ENCODE results near the gene ACTA2. TPM values are rescaled to one million over a fixed set of nuclear protein-coding genes. Genes with fewer than 3 reads are reported as not detected.

ACTA2 gene
- total and polyA plus RNA-seq, 2 donors (not counting 1 experiment from before 2014, with no cell fraction given) = 1.8 to 3.7 TPM

GRCh38 chr10:88906921-88907320 is 45.7 kb downstream of the ACTA2 start:
- H3K4me3 ChIP-seq (ENCODE audit: control extremely low read depth in 1 of 5, extremely low read depth in 1 of 5, insufficient read depth in 1 of 5, low read depth in 2 of 5, low read length in 4 of 5) = no peak overlapping the region
- H3K27ac Mint-ChIP-seq = no peak overlapping the region
- H4K20me1 ChIP-seq (ENCODE audit: control insufficient read depth, insufficient read depth, low read length, poor library complexity, severe bottlenecking) = no peaks in the 10 kb centered on the region
- CTCF ChIA-PET = interaction anchor here (0.8 to 4.0 kb wide), 4 partner anchors 27 to 73 kb away, joined by 3 to 32 read pairs (median 4); no protein-coding TSS in a partner anchor
- intact Hi-C loops (cut with micrococcal nuclease) = no loop called here
- H3K27ac ChIP-seq (ENCODE audit: low read length in 2 of 2) = no peak overlapping the region
- POLR2A ChIA-PET = interaction anchor here (0.6 kb wide), 1 partner anchor 25 kb away, joined by 6 read pairs; no protein-coding TSS in a partner anchor
- H3K27me3 ChIP-seq (replicated peaks in 1 of 4; ENCODE audit: control extremely low read depth in 1 of 4, control insufficient read depth in 3 of 4, insufficient read depth in 4 of 4, low read length in 3 of 4) = no peaks in the 10 kb centered on the region
- WGBS (ENCODE audit: insufficient coverage) = no CpG with 5 or more reads among the region's 1 CpG
- ATAC-seq (ENCODE audit: low read depth) = no peak
- H2AFZ ChIP-seq (ENCODE audit: insufficient read depth, low read depth, low read length, poor library complexity, severe bottlenecking) = no peak overlapping the region
- no peaks in the 10 kb centered on the region for H3K27me3 Mint-ChIP-seq
- TF ChIP-seq EZH2 (IDR thresholded peaks at IDR 0.05; ENCODE audit: borderline replicate concordance, insufficient read depth, low read depth, low read length, poor library complexity, severe bottlenecking) (no peak), CTCF (IDR thresholded peaks at IDR 0.05) (no peak)
- peaks cover 15 to 64% of the 10 kb centered on the region in 2 experiments for H3K36me3 ChIP-seq (replicated peaks in 1 of 2; ENCODE audit: control extremely low read depth in 1 of 2, control insufficient read depth in 1 of 2, extremely low read depth in 1 of 2, insufficient read depth in 2 of 2, low read length in 1 of 2)
- H3K4me1 ChIP-seq (ENCODE audit: control insufficient read depth in 2 of 2, insufficient read depth in 2 of 2, low read length in 2 of 2) = peaks cover 7 to 10% of the 10 kb centered on the region in 2 donors
- peaks cover 3% of the 10 kb centered on the region for H3K79me2 ChIP-seq (ENCODE audit: control insufficient read depth, insufficient read depth, low read length)
- no peaks in the 10 kb centered on the region for H3K9me3 ChIP-seq (ENCODE audit: control extremely low read depth in 1 of 3, control insufficient read depth in 2 of 3, insufficient read depth in 1 of 3, low read length in 2 of 3)
- H3K9me3 Mint-ChIP-seq (ENCODE audit: insufficient read depth) = no peaks in the 10 kb centered on the region
- H3K9ac ChIP-seq (ENCODE audit: low read length) = no peak overlapping the region
- DNase-seq = no peak
- no peak overlapping the region for H3K4me3 Mint-ChIP-seq
- H3K4me2 ChIP-seq (replicated peaks; ENCODE audit: low read depth, low read length, poor library complexity, severe bottlenecking) = no peak overlapping the region
- peaks cover 8% of the 10 kb centered on the region for H3K4me1 Mint-ChIP-seq

- Mint-ChIP-seq H3K27ac (peak overlapping the region; percentile 68), H3K4me1 (peaks cover 36% of the 10 kb centered on the region), H3K27me3 (no peaks in the 10 kb centered on the region), H3K4me3 (no peak overlapping the region), H3K9me3 (ENCODE audit: insufficient read depth) (no peaks in the 10 kb centered on the region)
- Histone ChIP-seq H3K9me3 (ENCODE audit: control extremely low read depth in 1 of 3, control insufficient read depth in 2 of 3, insufficient read depth in 1 of 3, low read length in 2 of 3) (no peaks in the 10 kb centered on the region), H3K27ac (ENCODE audit: low read length in 2 of 2) (no peak overlapping the region), H4K20me1 (ENCODE audit: control insufficient read depth, insufficient read depth, low read length, poor library complexity, severe bottlenecking) (no peaks in the 10 kb centered on the region), H3K36me3 (replicated peaks in 1 of 2; ENCODE audit: control extremely low read depth in 1 of 2, control insufficient read depth in 1 of 2, extremely low read depth in 1 of 2, insufficient read depth in 2 of 2, low read length in 1 of 2) (peaks cover 13 to 49% of the 10 kb centered on the region in 2 experiments), H3K27me3 (replicated peaks in 1 of 4; ENCODE audit: control extremely low read depth in 1 of 4, control insufficient read depth in 3 of 4, insufficient read depth in 4 of 4, low read length in 3 of 4) (no peaks in the 10 kb centered on the region), H3K9ac (ENCODE audit: low read length) (no peak overlapping the region), H3K4me1 (ENCODE audit: control insufficient read depth in 2 of 2, insufficient read depth in 2 of 2, low read length in 2 of 2) (peaks cover 31 to 41% of the 10 kb centered on the region in 2 donors), H3K79me2 (ENCODE audit: control insufficient read depth, insufficient read depth, low read length) (peaks cover 3% of the 10 kb centered on the region), H3K4me3 (ENCODE audit: control extremely low read depth in 1 of 5, extremely low read depth in 1 of 5, insufficient read depth in 1 of 5, low read depth in 2 of 5, low read length in 4 of 5) (no peak overlapping the region), H2AFZ (ENCODE audit: insufficient read depth, low read depth, low read length, poor library complexity, severe bottlenecking) (no peak overlapping the region), H3K4me2 (replicated peaks; ENCODE audit: low read depth, low read length, poor library complexity, severe bottlenecking) (no peak overlapping the region)
- POLR2A ChIA-PET = no interaction called here
- ATAC-seq (ENCODE audit: low read depth) = no peak
- intact Hi-C loops (cut with micrococcal nuclease) = no loop called here
- CTCF ChIA-PET = interaction anchor here (0.8 to 6.7 kb wide), 2 partner anchors 29 to 68 kb away, joined by 3 to 46 read pairs; no protein-coding TSS in a partner anchor
- DNase-seq = no peak
- TF ChIP-seq CTCF (IDR thresholded peaks at IDR 0.05) (no peak), EZH2 (IDR thresholded peaks at IDR 0.05; ENCODE audit: borderline replicate concordance, insufficient read depth, low read depth, low read length, poor library complexity, severe bottlenecking) (no peak)
- WGBS (ENCODE audit: insufficient coverage) = 100% methylated on average over 3 of the region's 3 CpGs
These were observed 48.9 kb downstream of the ACTA2 start for GRCh38 chr10:88903715-88904114.
